ENCODE results near the gene SACM1L.

The SACM1L gene, protein sequence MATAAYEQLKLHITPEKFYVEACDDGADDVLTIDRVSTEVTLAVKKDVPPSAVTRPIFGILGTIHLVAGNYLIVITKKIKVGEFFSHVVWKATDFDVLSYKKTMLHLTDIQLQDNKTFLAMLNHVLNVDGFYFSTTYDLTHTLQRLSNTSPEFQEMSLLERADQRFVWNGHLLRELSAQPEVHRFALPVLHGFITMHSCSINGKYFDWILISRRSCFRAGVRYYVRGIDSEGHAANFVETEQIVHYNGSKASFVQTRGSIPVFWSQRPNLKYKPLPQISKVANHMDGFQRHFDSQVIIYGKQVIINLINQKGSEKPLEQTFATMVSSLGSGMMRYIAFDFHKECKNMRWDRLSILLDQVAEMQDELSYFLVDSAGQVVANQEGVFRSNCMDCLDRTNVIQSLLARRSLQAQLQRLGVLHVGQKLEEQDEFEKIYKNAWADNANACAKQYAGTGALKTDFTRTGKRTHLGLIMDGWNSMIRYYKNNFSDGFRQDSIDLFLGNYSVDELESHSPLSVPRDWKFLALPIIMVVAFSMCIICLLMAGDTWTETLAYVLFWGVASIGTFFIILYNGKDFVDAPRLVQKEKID

DNA sequence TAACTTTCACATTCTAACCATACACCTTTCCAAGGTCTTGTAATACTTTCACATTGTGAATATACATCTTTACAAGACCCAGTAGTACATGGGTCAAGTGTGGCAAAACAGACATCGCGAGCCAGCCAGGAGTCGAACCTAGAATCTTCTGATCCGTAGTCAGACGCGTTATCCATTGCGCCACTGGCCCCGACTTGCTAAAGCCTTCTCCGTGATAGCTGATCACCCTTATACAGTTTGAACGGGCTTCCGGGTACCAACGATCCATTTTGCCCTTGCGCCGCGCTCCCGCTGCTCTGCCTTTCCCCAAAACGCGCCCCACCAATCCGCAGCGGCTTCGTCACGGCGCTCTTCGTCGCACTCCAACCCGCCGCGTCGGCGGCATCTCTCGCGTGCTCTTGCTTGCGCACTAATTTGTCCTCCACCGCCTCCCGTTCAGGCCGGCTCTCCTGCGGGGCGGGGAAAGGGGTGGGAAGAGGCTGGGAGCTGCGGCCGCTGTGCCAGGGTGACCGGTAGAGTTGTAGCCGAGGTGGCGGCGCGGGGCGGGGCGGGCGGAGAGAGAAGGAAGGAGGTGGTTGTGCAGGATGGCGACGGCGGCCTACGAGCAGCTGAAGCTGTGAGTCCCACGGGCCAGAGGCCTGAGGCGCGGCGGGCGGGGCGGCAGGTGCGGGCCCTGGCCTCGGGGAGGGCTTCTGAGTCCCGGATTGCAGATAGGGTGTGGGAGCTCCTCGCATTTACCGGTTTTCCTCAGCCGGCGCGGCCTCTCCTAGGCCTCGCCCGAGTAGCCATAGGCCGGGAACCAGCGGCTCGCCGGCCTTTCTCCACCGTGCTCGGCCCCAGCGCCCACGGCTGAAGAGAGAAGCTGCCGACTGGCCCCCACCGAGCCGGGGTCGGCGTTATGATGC is at the start of gene SACM1L:
Gene SACM1L, plus strand, starts transcription at position 515 of the 905 bp plus-strand sequence. Its CDS starts 70 bp downstream, at position 585.
- no peak for TF ChIP-seq ZNF274 (IDR thresholded peaks at IDR 0.05; ENCODE audit: low read depth, low read length)
- peak within 1 kb of the TSS; percentile 97 for H3K4me3 ChIP-seq (ENCODE audit: low read length)

DNA sequence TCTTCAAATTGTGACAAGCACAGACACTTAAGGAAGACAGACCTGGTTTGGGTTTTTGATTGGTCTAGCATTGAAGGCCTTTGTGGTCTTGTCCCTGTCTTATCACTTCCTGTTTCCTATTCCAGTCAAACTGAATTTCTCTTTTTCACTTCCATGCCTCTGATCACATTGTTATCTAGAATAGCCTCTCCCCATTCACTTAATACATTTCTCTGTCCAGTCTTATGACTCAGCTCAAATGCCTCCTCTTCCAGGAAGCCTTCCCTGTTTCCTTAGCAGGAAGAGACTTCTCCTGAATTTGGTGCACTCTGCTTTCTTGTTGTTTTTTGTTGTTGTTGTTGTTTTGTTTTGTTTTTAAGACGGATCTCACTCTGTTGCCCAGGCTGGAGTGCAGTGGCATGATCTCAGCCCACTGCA is 49.1 kb upstream of the SACM1L start:
- H3K4me3 ChIP-seq (ENCODE audit: low read length), result no peak overlapping the region
- no peak for TF ChIP-seq ZNF274 (IDR thresholded peaks at IDR 0.05; ENCODE audit: low read depth, low read length)

DNA sequence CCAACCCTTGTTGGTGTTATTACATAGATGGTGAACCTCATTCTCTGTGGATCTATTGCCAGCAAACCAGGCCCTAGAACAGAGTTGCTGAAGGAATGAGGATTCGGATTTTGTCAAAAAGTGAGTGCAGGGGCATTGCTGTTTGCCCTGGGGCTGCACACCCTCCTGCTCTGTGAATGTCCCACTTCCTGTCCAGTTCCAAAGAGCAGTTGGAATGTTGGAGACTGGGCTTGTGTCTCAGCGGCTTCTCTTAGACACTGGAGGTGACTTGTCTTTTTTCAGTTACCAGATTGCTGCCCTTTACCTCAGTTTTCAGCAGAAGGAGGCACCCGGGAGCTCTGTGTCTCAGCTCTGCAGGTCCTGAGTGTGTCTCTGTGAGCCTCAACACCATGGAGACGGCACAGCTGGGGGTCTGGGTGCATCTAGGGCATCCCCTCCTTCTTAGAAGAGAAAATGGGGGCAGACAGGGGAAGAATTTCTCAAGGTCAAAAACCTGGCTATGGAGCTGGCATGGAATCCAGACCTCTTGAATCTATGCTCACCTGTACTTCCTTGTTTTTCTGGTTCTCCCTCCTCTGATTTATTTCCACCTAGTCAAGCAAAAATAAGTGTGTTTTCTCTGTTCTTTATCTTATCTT is 48.4 kb upstream of the SACM1L start:
- TF ChIP-seq ZNF274 (IDR thresholded peaks at IDR 0.05; ENCODE audit: low read depth, low read length), result no peak
- no peak overlapping the region for H3K4me3 ChIP-seq (ENCODE audit: low read length)

DNA sequence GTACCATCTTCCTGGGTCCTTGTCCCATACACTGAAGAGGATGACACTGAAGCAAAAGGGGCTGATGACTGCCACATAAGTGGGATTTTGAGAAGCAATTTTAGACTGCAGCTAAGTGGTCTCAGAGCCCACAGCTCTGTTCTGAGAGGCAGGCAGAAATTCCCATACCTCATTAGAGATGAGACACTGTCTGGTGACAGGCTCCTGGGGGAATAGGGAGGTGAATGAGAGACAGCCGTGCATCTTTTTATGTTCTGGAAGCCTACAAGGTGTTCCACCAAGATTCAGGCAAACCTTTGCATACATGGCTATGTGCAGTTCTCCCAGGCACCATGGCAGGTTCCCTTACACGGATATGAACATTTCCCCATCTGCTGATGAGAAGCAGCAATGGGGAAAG is 47.4 kb upstream of the SACM1L start:
- TF ChIP-seq ZNF274 (IDR thresholded peaks at IDR 0.05; ENCODE audit: low read depth, low read length), result no peak

DNA sequence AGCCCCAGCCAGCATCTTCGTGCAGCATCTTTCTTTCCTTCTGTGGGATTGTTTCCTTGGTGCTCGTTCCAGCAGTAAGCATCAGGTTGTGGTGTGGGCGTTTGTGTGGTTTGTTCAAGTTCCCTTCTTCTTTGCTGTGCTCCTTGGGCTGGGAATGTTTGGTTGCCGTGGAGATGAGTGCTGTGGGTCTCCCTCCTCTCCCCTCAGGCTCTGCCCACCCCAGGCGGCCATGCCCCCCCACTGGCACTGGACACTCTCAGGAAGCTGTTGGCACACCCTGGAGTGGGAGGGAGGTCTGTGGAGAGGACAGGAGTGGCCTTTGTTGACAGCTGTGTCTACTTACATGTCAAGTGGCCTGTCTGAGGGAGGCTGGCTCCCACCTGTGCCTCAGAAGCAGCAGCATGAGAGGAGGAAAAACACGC is 46.5 kb upstream of the SACM1L start:
- no peak overlapping the region for H3K4me3 ChIP-seq (ENCODE audit: low read length)
- TF ChIP-seq ZNF274 (IDR thresholded peaks at IDR 0.05; ENCODE audit: low read depth, low read length), result no peak

More for the DNA sequence above, 47.4 kb upstream of the SACM1L start:
- no peak overlapping the region for H3K4me3 ChIP-seq (ENCODE audit: low read length)

DNA sequence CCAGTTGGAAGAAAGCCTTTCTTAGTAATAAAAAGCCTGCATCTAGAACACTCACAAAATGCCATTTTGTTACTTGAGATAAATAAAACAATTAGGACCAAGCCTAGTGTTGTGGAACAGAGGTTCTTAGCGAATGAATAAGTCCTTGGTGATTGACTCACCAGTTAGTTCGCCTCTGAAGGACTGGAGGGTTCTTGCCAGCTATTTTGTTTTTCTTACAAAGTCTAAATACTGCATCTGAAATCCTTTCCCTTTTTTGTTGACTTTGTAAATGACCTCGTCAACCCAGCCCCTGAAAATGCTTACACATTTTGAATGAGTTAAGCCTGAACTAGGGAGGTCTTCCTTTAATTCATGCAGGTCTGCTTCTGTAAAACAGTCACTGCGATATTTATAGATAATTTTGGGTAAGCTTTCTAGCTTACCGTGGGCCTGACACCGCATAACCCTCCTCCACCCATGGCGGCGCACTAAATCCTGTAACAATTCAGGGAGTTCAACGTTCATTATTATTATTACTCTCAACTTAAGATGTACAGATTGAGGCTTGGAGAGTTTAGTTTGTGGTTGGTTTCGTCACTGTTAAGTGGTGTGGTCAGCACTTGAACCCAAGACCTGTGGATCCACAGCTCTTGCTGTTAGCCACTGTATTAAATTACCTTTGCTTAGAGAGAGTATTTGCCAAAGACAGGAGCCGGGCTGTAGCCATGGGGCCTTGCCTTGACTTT is 45.0 kb upstream of the SACM1L start:
- TF ChIP-seq ZNF274 (IDR thresholded peaks at IDR 0.05; ENCODE audit: low read depth, low read length), result no peak
- H3K4me3 ChIP-seq (ENCODE audit: low read length), result no peak overlapping the region

DNA sequence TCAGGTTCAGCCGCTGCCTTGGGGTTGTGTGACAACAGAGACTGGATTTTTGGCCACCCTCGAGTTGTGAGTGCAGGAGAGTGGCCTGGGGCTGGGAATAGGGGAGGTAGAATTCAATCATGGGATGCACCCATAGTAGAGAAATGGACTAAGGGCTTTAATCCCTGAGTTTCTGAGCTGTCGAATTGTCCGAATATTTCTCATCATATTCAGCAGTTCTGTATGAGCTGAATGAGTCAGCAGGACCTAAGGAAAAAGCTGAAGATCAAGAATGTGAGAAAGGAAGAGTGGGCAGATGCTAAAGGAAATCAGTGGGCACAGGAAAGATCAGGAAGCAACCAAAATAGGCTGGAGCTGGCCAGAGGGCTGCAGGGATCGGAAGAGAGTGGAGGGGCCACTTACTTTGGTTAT is 44.4 kb upstream of the SACM1L start:
- no peak overlapping the region for H3K4me3 ChIP-seq (ENCODE audit: low read length)
- no peak for TF ChIP-seq ZNF274 (IDR thresholded peaks at IDR 0.05; ENCODE audit: low read depth, low read length)

DNA sequence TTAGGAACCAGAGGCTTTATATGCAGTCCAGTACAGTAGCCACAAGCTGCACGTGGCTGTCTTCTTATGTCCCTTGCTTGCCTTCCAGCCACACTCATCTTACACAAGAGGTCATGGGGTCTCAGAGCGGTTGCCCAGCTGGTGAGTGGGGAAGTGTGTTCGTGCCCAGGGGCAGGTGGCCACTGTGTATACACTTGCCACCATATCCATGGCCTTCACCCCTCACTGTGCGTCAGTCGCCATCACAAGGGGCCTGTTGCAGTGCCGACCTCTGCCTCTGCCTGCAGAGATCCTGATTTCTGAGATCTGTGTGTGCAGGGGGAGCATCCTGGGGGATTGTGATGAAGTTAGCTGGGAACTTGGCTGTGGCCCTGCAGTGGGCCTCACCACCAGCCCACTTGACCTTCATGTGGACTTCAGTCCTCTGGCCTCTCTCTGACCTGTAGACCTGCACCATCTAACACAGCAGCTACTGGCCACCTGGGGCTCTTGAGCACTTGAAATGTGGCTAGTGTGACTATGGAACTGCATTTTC is 43.1 kb upstream of the SACM1L start:
- H3K4me3 ChIP-seq (ENCODE audit: low read length), result no peak overlapping the region
- TF ChIP-seq ZNF274 (IDR thresholded peaks at IDR 0.05; ENCODE audit: low read depth, low read length), result no peak

DNA sequence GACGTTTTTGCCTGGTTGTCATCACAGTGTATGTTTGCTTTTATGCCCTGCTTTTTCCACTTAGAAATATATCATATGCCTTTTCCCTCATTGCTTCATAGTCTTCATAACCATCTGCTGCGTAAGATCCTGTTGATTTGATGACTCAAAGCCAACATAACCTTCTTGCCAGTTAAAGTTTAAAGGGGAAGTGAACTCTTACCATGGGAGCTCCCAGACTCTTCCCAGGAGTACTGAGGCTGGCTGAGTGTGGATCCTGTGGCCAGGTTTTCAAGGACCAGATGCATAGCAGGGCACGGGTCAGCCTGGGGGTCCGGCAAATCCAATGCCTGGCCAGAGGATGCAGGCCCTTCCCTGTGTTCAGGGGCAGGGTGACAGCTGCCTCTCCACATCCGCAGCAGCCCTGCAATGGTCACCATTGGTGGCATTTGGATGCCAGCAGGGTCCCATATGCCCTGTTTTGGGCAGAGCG is 42.0 kb upstream of the SACM1L start:
- no peak for TF ChIP-seq ZNF274 (IDR thresholded peaks at IDR 0.05; ENCODE audit: low read depth, low read length)
- no peak overlapping the region for H3K4me3 ChIP-seq (ENCODE audit: low read length)

DNA sequence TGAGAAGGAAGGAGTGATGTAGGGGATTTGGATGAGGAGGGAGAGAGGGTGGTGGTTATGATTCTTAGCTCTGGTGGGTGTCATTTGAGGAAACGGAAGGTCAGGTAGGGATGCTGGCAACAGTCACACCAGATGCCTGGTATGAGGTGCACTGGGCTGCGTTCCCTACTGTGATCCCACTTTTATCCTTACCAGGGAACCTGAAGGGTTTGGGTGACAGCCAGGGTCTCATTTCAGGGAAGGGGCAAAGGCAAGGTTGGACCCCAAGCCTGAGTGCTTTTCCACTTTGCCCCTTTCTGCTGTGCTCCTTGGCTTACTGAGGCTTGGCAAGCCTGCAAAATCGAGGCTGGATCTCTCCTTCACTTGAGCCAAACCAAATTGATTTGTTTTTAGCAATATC is 36.0 kb upstream of the SACM1L start:
- no peak overlapping the region for H3K4me3 ChIP-seq (ENCODE audit: low read length)
- no peak for TF ChIP-seq ZNF274 (IDR thresholded peaks at IDR 0.05; ENCODE audit: low read depth, low read length)

DNA sequence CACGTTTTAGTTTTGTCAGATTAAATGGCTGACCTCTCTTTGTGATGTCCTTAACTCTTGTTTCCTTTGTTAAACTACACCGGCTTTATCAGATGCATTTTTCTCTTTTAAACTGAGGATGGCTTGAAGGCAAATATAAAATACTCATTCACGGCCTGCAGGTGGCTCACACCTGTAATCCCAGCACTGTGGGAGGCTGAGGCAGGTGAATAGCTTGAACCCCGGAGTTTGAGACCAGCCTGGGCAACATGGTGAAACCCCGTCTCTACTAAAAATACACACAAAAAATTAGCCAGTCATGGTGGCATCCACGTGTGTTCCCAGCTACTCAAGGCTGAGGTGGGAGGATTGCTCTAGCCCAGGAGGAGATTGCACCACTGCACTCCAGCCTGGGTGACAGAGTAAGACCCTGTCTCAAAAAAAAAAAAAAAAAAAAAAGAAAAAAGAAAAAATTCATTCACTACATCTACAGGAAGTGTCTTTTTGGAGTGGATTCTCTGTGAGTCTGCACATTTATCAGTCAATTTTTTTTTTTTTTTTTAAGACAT is 34.7 kb upstream of the SACM1L start:
- no peak overlapping the region for H3K4me3 ChIP-seq (ENCODE audit: low read length)
- TF ChIP-seq ZNF274 (IDR thresholded peaks at IDR 0.05; ENCODE audit: low read depth, low read length), result no peak

DNA sequence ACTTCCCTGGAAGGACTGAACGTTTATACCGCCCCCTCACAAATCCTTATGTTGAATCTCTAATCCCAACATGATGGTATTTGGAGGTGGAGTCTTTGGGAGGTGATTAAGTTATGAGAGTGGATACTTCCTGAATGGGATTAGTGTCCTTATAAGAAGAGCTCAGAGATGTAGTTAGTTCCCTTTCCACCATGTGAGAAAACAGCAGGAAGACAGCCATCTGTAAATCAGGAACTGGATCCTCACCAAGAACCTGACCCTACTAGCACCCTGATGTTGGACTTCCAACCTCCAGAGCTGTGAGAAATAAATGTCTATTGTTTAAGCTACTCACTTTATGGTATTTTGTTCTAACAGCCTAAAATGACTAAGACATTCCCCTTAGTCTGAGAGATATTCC is 33.3 kb upstream of the SACM1L start:
- no peak overlapping the region for H3K4me3 ChIP-seq (ENCODE audit: low read length)
- TF ChIP-seq ZNF274 (IDR thresholded peaks at IDR 0.05; ENCODE audit: low read depth, low read length), result no peak

Measured in GM08714 (cell line).